SU-DHL-6 (cell line): Measurements from ENCODE around the gene PTTG1IP2.
A peak's percentile ranks its signal among the peaks of the same experiment; 100 is the strongest.

Experiments
- H2AFZ ChIP-seq: fragments of 200-600 bp; sonication (generic); 2 replicates; pipeline ENCODE4 v1.6.1; 2014; ENCODE audit warnings: low read depth, mild to moderate bottlenecking, moderate library complexity, mixed read lengths, antibody characterized with exemption, low read length; ENCODE audit not compliant: severe bottlenecking
- H3F3A ChIP-seq: fragments of 200-600 bp; shearing (Covaris generic); 2 replicates; pipeline ENCODE4 v1.6.0; 2016; ENCODE audit warnings: antibody characterized with exemption, mild to moderate bottlenecking; ENCODE audit not compliant: insufficient read depth
- H3K27ac ChIP-seq: fragments of 200-600 bp; sonication (generic); 2 replicates; pipeline ENCODE4 v1.5.1; 2016; ENCODE audit warnings: low read depth, mild to moderate bottlenecking, low read length, moderate library complexity, mixed read lengths
- H3K27me3 ChIP-seq: fragments of 200-600 bp; sonication (generic), shearing (Covaris generic); 2 replicates; pipeline ENCODE4 v1.6.0; 2014; ENCODE audit warnings: mild to moderate bottlenecking, low read length
- H3K36me3 ChIP-seq: fragments of 200-600 bp; sonication (generic); 2 replicates; pipeline ENCODE4 v1.6.1; 2014; ENCODE audit warnings: mild to moderate bottlenecking, low read length, mixed read lengths
- H3K4me2 ChIP-seq: fragments of 300-600, 200-600 bp; shearing (Covaris generic), sonication (generic); 2 replicates; pipeline ENCODE4 v1.6.0; 2014; ENCODE audit warnings: low read length, low read depth, mild to moderate bottlenecking; ENCODE audit not compliant: poor library complexity, severe bottlenecking
- H3K4me3 ChIP-seq: fragments of 200-600 bp; sonication (generic); 2 replicates; pipeline ENCODE4 v1.5.1; 2014; ENCODE audit warnings: antibody characterized with exemption, low read length, mild to moderate bottlenecking, mixed read lengths; ENCODE audit not compliant: insufficient read depth, poor library complexity, severe bottlenecking
- H3K79me2 ChIP-seq: fragments of 200-600 bp; sonication (generic); 2 replicates; pipeline ENCODE4 v1.6.1; 2014; ENCODE audit warnings: mild to moderate bottlenecking, low read length, moderate library complexity; ENCODE audit not compliant: insufficient read depth
- H3K9ac ChIP-seq: fragments of 200-600 bp; sonication (generic); 2 replicates; pipeline ENCODE4 v1.7.0; 2014; ENCODE audit warnings: mild to moderate bottlenecking, low read length
- H3K9me2 ChIP-seq: fragments of 200-600 bp; sonication (generic); replicated peaks from 2 replicates; pipeline ENCODE4 v1.6.1; 2014; ENCODE audit warnings: low read length; ENCODE audit not compliant: insufficient read depth
- H3K9me3 ChIP-seq: fragments of 200-600 bp; sonication (generic); 2 replicates; pipeline ENCODE4 v1.6.1; 2014; ENCODE audit warnings: low read length, mixed read lengths; ENCODE audit not compliant: insufficient read depth
- H4K20me1 ChIP-seq: fragments of 200-600 bp; sonication (generic); 2 replicates; pipeline ENCODE4 v1.6.1; 2014; ENCODE audit warnings: low read depth, mild to moderate bottlenecking, antibody characterized with exemption, low read length, moderate library complexity, mixed read lengths
- EZH2phosphoT487 ChIP-seq: fragments of 200-600 bp; sonication (generic), shearing (Covaris generic); conservative IDR thresholded peaks from 2 replicates; pipeline ENCODE4 v1.6.1; 2018; ENCODE audit warnings: mild to moderate bottlenecking, antibody characterized with exemption, low read length, moderate library complexity, mixed read lengths
- TF ChIP-seq, protein P1 (sequence below): fragments of 200-600 bp; sonication (generic); IDR thresholded peaks from one replicate; pipeline ENCODE4 v1.5.1; 2017; ENCODE audit warnings: antibody characterized with exemption, mild to moderate bottlenecking, low read length, moderate library complexity; ENCODE audit not compliant: insufficient read depth, poor library complexity, severe bottlenecking

Gene PTTG1IP2

DNA sequence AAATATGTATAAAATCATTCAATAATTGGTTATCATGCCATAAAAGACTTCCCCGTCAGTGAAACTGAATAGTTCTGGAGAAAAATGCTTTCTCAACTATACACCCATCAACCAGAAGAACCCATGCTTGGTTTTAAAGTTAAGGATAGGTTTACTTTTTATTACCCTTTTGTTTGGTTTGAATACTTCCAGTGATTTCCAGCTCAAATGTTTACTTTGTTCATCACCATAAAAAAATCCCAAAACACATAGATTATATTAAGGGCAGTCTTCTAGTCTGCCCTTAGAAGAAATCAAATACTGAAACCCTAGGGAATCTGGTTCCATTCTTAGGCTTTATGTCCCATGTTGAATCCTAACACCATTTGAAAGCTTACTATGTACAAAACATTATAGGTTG is 49.2 kb downstream of the PTTG1IP2 start:
- Histone ChIP-seq H3K79me2 (no peaks in the 10 kb centered on the region), H4K20me1 (no peaks in the 10 kb centered on the region), H3K9me3 (no peaks in the 10 kb centered on the region), H3F3A (no peaks in the 10 kb centered on the region), H3K9ac (no peak overlapping the region), H3K4me3 (no peak overlapping the region), H2AFZ (no peak overlapping the region), H3K27ac (no peak overlapping the region), H3K9me2 (no peaks in the 10 kb centered on the region), H3K27me3 (no peaks in the 10 kb centered on the region), H3K4me2 (no peak overlapping the region), H3K36me3 (no peaks in the 10 kb centered on the region)
- no peak for TF ChIP-seq EZH2phosphoT487

DNA sequence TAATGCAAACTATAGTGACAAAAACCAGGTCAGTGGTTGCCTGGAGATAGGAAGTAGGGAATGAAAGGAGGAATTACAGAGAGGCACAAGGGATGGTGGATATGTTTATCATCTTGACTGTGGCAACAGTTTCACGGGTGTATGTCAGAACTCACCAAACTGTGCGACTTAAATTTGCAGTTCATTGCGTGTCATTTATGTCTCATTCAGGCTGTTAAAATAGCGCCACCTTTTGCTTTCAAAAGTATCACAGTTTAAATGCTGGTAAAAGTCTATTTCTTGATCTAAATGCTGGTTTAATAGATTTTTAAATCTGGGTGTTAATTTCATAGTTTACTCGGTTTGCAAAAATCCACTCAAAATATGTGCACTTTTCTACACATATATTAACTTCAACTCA is 51.0 kb downstream of the PTTG1IP2 start:
- no peak overlapping the region for H3K4me2 ChIP-seq
- H3K79me2 ChIP-seq, result no peaks in the 10 kb centered on the region
- H4K20me1 ChIP-seq, result no peaks in the 10 kb centered on the region
- no peaks in the 10 kb centered on the region for H3K36me3 ChIP-seq
- no peaks in the 10 kb centered on the region for H3K9me2 ChIP-seq
- H3K4me3 ChIP-seq, result no peak overlapping the region
- no peaks in the 10 kb centered on the region for H3F3A ChIP-seq
- TF ChIP-seq EZH2phosphoT487, result no peak
- TF ChIP-seq, protein P1, sequence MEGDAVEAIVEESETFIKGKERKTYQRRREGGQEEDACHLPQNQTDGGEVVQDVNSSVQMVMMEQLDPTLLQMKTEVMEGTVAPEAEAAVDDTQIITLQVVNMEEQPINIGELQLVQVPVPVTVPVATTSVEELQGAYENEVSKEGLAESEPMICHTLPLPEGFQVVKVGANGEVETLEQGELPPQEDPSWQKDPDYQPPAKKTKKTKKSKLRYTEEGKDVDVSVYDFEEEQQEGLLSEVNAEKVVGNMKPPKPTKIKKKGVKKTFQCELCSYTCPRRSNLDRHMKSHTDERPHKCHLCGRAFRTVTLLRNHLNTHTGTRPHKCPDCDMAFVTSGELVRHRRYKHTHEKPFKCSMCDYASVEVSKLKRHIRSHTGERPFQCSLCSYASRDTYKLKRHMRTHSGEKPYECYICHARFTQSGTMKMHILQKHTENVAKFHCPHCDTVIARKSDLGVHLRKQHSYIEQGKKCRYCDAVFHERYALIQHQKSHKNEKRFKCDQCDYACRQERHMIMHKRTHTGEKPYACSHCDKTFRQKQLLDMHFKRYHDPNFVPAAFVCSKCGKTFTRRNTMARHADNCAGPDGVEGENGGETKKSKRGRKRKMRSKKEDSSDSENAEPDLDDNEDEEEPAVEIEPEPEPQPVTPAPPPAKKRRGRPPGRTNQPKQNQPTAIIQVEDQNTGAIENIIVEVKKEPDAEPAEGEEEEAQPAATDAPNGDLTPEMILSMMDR, result peak; percentile 56
- H3K9me3 ChIP-seq, result no peaks in the 10 kb centered on the region
- H3K27ac ChIP-seq, result no peak overlapping the region
- H3K9ac ChIP-seq, result no peak overlapping the region
- H2AFZ ChIP-seq, result no peak overlapping the region
- no peaks in the 10 kb centered on the region for H3K27me3 ChIP-seq

DNA sequence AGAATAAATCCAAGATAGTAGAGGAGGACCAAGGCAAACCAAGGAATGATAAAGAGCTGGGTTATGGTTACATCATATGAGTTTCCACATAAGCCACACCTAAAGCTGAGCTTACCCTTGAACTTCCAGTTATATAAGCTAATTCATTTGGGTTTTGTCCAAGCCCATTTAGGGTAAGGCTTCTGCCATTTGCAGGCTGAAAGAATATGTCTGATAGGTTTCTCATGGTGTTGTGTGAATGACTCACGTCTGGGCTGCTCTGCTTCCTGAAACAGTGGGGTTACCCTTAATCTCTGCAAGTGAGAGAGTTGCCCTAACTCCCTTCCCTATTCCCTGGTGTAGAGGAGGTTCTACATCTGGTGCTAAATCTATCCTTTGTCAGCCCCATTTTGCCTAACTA is 60.8 kb downstream of the PTTG1IP2 start:
- H3K27me3 ChIP-seq, result no peaks in the 10 kb centered on the region
- no peaks in the 10 kb centered on the region for H3K9me3 ChIP-seq
- no peaks in the 10 kb centered on the region for H4K20me1 ChIP-seq
- H3K4me3 ChIP-seq, result no peak overlapping the region
- no peaks in the 10 kb centered on the region for H3K36me3 ChIP-seq
- H3K9ac ChIP-seq, result no peak overlapping the region
- H2AFZ ChIP-seq, result no peak overlapping the region
- H3K4me2 ChIP-seq, result no peak overlapping the region
- H3F3A ChIP-seq, result no peaks in the 10 kb centered on the region
- TF ChIP-seq EZH2phosphoT487, result no peak
- TF ChIP-seq, protein P1, result no peak
- no peak overlapping the region for H3K27ac ChIP-seq
- H3K9me2 ChIP-seq, result no peaks in the 10 kb centered on the region; the same call in 1 of the 2 replicates
- no peaks in the 10 kb centered on the region for H3K79me2 ChIP-seq

DNA sequence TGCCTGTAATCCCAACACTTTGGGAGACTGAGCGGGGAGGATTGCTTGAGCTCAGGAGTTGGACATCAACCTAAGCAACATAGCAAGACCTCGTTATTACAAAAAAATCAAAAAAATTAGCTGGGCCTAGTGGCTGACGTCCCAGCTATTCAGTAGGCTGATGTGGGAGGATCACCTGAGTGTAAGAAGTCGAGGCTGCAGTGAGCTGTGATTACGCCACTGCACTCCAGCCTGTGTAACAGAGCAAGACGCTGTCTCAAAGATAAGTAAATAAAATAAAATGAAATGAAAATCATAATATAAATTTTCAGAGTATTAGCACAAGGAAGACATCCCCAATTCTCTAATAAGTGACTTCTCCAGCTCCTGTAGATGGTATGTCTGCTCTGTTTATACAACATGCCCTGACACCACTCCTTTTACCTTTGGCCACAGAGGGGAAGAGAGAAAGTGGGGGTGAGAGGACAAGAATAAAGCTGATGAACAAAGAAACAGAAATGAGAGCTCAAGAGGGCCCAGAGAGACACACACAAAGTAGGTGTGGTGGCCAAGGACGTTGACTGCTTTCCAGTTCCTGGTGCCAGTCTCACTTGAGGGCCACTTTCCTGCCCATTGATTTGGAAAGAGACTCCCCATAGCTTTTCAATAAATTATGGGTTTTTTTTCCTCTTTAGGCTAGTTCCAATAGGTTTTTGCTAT is 62.9 kb downstream of the PTTG1IP2 start:
- Histone ChIP-seq H3K9ac (no peak overlapping the region), H3F3A (no peaks in the 10 kb centered on the region), H3K4me3 (no peak overlapping the region), H3K4me2 (no peak overlapping the region), H3K36me3 (no peaks in the 10 kb centered on the region), H2AFZ (no peak overlapping the region), H4K20me1 (no peaks in the 10 kb centered on the region), H3K9me3 (no peaks in the 10 kb centered on the region), H3K27me3 (no peaks in the 10 kb centered on the region), H3K27ac (no peak overlapping the region), H3K79me2 (no peaks in the 10 kb centered on the region), H3K9me2 (no peaks in the 10 kb centered on the region; the same call in 1 of the 2 replicates)
- no peak for TF ChIP-seq EZH2phosphoT487
- TF ChIP-seq, protein P1, result no peak
